ENCODE measurements around the gene SLC19A1.

Gene SLC19A1

DNA sequence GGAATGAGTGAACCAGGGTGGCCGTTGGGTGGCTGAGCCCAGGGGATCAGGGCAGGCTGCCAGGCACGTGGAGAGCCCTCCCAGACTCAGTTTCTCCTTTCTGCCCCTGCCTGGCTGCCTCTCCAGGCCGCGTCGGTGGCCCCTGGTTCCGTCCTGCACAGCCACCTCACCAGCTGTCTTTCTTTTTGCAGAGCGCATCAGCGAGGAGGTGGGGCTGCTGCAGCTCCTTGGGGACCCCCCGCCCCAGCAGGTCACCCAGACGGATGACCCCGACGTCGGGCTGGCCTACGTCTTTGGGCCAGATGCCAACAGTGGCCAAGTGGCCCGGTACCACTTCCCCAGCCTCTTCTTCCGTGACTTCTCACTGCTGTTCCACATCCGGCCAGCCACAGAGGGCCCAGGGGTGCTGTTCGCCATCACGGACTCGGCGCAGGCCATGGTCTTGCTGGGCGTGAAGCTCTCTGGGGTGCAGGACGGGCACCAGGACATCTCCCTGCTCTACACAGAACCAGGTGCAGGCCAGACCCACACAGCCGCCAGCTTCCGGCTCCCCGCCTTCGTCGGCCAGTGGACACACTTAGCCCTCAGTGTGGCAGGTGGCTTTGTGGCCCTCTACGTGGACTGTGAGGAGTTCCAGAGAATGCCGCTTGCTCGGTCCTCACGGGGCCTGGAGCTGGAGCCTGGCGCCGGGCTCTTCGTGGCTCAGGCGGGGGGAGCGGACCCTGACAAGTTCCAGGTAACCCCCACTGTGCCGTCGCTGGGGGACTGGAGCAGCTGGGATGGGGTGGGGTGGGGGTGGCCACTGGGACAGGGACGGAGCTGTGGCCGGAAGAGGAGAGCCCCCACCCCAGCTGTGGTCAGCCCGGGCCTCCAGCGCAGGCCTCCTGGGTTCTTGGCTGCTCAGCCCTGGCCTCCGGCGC is 73.9 kb downstream of the SLC19A1 start:
- TF ChIP-seq ZNF274 (IDR thresholded peaks at IDR 0.05; ENCODE audit: low read depth, low read length) = no peak
- H3K4me3 ChIP-seq (ENCODE audit: low read length) = no peak overlapping the region

DNA sequence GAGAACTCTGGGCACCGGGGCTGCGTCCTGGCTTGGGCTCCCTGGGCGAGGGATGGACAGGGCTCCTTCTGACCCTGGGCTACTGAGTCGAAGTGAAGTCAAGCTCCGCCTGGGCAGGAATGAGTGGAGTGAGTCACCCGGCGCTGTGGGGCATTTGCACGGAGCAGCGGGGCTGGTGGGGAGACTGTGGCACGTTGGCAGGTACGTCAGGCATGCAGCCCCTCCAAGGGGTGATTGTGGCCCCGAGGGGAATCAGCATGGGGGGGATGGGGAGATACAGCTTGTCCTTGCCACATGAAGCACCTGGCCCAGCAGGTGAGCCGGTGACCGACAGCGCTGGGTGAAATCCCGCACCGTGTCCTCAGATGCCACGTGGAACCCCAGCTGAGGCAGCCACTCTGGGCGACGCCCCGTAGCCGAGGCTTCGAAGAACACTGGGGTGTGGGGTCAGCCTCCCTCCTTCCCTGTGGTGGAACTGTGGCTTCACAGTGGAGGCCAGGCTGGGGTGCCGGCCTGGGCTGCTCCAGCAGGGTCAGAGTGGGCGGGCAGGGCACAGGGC is 74.9 kb downstream of the SLC19A1 start:
- H3K4me3 ChIP-seq (ENCODE audit: low read length) = no peak overlapping the region
- TF ChIP-seq ZNF274 (IDR thresholded peaks at IDR 0.05; ENCODE audit: low read depth, low read length) = no peak

DNA sequence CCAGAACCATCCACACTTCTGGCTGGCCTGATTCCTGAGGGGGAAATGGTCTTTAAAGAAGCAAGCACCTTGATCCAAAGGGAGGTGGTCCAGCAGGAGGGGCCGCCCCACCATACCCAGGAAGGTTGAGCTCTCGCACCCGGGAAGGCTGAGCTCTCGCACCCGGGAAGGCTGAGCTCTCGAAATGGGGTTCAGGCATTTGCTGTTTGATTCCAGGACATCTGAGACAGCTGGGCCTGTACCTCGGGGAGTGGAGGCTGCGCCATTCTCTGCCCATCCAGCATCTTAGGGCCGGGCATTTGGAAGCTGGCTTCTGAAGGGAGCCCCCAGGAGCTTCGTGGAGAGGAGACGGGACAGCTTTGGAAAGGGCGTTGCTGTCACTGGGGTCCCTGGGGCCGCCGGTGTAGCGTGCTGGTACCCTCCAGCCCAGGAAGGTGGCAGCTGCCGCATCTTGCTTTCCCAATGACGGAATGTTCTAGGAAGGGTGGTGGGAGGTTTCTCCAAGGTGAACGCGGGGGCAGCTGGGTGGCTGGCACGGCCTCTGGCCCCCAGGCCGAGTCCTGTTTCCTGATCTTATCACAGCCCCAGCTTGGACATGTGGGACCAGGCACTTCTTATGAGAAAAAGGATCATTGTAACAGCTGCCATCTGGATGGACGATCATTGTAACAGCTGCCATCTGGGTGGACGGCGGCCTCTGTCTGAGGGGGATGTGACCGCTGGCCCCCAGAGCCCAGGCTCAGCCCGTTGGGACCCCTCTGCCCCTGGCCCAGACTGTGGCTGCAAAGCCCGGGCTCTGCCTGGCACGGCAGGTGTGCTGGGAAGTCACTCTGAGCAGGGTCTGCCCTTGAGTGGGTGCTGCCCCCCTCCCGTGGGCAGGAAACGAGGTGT is 75.7 kb downstream of the SLC19A1 start:
- H3K4me3 ChIP-seq (ENCODE audit: low read length) = no peak overlapping the region
- no peak for TF ChIP-seq ZNF274 (IDR thresholded peaks at IDR 0.05; ENCODE audit: low read depth, low read length)

DNA sequence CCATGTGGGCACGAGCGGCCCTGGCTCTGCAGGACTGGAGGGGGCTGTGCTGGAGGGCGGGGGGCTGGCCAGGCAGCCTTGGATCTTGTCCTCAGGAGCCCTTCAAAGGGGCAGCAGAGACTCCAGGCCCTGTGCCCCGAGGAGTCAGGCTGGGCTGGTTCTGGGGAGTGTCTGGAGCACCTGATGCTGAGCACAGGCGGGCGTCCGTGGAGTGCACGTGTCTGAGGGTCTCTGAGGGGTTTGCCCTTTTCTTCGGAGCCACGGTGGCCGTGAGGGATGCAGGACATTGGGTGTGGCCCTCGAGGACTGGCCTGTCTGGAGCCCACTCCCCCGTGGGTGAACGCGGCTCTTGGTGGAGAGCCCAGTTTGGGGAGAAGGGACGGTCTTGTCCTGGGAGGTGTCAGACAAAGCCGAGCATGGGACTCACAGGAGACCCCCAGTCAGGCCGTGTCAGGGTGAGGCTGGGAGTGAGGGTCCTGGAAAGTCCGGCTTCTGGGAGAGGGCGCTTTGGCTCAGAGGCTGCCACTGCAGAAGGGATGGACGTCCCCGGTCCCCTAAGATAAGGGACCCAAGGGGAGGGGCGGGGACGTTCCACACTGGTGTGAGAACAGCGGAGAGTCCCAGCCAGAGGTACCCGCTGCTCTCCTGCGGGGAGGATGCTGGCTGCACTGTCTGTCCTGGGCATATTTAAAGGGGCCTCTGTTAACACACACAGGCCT is 76.5 kb downstream of the SLC19A1 start:
- no peak overlapping the region for H3K4me3 ChIP-seq (ENCODE audit: low read length)
- TF ChIP-seq ZNF274 (IDR thresholded peaks at IDR 0.05; ENCODE audit: low read depth, low read length) = no peak

DNA sequence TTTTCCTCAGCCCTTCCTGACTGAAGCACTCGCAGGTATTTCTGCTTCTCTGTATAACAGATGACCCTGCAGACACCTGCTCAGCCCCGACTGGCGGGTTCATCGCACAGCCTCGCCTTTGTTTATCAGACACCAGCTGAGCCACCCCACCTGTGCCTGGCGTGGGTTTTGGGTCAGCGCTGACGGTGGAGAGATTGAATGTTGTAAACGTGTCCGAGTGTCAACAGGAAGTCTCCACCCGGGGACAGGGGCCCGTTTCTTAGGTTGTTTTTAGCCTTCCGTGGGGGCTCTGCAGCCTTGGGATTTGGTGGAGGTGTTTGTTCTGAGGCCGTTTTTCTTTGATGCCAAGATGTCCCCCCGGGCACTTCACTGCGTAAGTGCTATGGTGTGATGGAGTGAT is 77.1 kb downstream of the SLC19A1 start:
- H3K4me3 ChIP-seq (ENCODE audit: low read length) = no peak overlapping the region
- TF ChIP-seq ZNF274 (IDR thresholded peaks at IDR 0.05; ENCODE audit: low read depth, low read length) = no peak

DNA sequence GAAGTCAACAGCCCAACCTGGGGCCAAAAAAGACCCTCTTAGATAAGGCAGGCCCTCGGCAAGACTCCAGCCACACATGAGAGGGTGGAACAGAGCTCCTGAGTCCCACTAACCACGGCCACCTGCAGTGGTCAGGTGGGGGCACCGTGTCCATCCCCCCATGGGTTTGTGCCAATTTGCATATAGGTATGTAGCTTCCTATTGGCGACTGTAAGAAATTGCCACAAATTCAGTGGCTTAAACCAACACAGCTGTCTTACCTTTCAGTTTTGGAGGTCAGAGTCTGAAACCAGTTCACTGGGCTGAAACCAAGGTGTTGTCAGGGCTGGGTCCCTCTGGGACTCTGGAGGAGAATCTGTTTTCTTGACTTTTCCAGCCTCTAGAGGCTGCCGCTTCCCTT is 77.9 kb downstream of the SLC19A1 start:
- TF ChIP-seq ZNF274 (IDR thresholded peaks at IDR 0.05; ENCODE audit: low read depth, low read length) = no peak

DNA sequence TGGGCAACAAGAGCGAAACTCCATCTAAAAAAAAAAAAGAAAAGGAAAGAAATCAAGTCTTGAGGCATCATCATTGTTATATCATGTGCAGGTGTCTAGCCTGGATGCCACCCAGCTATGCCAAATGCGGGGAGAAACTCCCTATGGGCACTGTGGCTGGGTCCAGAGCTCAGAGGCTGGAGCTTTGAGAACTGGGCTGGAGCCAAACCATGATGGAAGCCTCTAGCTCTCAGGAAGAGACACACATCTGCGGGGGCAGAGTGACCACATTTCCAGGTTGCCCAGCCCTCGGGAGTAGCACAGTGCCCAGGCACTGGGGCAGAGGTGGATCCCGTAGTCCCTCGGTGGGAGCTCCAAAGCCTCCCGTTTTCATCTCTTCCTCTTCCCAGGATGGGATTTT is 78.4 kb downstream of the SLC19A1 start:
- H3K4me3 ChIP-seq (ENCODE audit: low read length) = no peak overlapping the region
- no peak for TF ChIP-seq ZNF274 (IDR thresholded peaks at IDR 0.05; ENCODE audit: low read depth, low read length)

More for the DNA sequence above, 77.9 kb downstream of the SLC19A1 start:
- H3K4me3 ChIP-seq (ENCODE audit: low read length) = no peak overlapping the region

DNA sequence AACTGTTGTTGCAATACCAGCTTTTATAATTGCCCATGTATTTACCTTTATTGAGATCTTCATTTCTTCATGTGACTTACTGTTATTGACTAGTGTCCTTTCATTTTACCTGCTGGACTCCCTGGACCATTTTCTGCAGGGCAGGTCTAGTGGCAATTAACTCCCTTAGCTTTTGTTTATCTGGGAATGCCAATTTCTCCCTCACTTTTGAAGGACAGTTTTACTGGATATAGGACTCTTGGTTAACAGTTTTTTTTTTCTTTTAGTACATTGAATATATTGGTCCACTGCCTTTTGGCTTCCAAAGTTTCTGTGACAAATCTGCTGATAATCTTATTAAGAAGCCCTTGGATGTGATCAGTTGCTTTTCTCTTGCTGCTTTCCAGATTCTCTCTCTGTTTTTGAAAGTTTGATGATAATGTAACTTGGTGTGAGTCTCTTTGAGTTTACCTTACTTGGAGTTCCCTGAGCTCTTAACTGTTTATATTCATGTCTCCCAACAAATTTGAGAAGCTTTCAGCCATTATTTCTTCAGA is 80.4 kb downstream of the SLC19A1 start:
- no peak overlapping the region for H3K4me3 ChIP-seq (ENCODE audit: low read length)
- TF ChIP-seq ZNF274 (IDR thresholded peaks at IDR 0.05; ENCODE audit: low read depth, low read length) = no peak

DNA sequence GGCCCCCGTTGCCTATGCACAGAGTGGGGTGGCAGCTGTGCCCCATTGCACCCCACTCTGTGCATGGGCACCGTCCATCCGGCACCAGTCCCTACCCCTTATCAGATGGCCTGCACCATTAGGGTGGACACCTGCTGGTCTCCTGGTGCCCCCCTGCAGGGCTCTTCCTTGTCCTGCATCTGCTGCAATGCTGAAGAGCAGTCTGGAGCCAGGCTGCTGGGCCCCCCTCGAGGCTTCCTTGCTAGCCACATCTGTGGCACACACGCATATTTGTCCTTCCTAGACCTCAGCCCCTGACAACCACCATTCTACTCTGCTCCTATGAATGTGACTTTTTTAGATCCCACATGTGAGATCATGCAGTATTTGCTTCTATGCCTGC is 80.9 kb downstream of the SLC19A1 start:
- TF ChIP-seq ZNF274 (IDR thresholded peaks at IDR 0.05; ENCODE audit: low read depth, low read length) = no peak
- no peak overlapping the region for H3K4me3 ChIP-seq (ENCODE audit: low read length)

DNA sequence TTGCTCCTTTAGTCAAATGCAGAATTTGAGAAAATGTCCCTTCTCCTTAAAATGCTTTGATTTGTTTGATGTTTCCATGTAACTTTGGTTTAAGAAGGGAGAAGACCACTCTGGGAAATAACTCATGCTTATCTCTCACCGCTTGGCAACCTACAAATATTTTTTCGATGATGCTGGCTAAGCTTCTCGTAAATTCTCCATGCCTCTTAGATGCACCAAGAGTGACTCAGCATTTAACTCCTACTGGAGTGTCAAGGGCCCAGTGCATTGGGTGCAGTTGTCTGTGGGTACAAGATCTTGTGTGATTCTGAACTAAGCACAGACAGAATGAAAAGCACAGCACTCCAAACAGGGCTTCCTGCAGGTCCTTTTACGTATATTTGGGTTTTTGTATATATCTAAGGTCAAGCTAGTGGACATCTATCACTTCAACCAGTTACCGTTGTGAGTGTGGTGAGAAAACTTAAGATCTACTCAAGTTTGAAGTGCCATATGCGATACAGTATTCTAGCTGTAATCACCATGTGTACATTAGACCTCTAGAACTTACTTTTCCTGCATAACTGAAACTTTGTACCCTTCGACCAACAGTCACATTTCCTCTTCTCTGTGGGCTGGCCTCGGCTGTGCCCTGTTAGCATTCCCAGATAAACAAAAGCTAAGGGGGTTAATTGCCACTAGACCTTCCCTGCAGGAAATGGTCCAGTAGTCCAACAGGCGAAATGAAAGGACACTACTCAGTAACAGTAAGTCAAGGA is 81.5 kb downstream of the SLC19A1 start:
- no peak for TF ChIP-seq ZNF274 (IDR thresholded peaks at IDR 0.05; ENCODE audit: low read depth, low read length)
- no peak overlapping the region for H3K4me3 ChIP-seq (ENCODE audit: low read length)

DNA sequence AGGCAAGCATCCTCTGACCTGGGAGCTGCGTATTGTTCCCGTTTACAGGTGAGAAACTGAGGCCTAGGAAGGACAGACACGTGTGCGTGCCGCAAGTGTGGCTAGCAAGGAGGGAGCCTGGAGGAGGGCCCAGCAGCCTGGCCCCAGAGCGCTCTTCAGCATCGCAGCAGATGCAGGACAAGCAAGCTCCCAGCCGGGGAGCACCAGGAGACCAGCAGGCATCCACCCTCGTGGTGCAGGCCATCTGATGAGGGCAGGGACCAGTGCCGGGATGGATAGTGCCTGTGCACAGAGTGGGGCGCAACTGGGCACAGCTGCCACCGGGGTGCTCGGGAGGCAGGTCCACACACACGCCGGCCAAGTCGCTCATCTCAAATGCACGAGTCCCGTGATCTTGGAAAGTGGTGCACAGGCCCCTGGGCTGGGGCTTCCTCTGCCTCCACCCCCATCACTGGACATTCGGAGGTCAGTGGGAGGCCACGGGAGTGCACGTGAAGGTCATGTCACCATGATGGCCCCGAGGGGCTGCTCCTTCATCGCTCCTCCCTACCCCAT is 82.2 kb downstream of the SLC19A1 start:
- no peak for TF ChIP-seq ZNF274 (IDR thresholded peaks at IDR 0.05; ENCODE audit: low read depth, low read length)

DNA sequence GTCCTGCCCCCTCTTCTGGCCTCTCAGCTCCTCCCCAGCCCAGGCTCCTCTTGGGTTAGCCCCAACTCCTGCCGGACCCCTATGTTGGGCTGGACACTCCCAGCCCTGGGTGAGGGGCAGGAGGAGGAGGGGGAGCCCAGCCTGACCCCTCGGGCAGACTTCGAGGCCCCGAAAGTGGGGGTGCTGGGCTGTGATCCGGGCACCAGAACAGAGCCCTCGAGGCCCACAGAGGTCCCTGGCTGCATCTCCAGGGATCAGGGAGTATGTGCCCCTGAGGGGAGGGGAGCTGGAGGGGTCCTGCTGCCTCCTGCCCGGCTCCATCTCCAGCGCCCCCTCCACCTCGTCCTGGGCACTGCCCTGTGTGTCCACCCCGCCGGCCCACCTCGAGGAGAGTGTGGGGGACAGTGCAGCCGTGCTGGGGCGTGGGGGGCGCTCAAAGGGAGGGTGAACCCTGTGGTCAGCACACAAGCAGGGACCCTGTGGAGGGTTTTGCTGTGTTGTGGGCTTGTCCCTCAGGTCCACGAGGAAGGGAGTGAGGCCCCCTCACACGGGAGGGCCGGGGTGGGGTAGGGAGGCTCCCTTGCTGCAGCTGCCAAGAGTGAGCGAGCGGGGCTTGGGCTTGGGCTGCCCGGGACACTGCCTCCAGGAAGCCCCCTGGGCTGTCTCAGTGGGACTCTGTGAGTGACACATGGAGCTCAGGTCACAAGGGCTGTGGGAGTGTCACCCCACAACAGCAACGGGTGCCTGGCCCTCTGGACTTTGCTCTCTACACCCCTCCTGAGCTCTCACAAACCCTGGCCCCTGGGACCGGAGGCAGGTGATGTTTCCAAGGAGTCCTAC is 82.8 kb downstream of the SLC19A1 start:
- no peak for TF ChIP-seq ZNF274 (IDR thresholded peaks at IDR 0.05; ENCODE audit: low read depth, low read length)
- H3K4me3 ChIP-seq (ENCODE audit: low read length) = no peak overlapping the region

More for the DNA sequence above, 82.2 kb downstream of the SLC19A1 start:
- no peak overlapping the region for H3K4me3 ChIP-seq (ENCODE audit: low read length)

Measured in GM08714 (cell line).